Cardiac muscle cell (in vitro differentiated cells and primary cell): ENCODE measurements around the gene ATP8A1. TPM values are rescaled to one million over a fixed set of nuclear protein-coding genes. Genes with fewer than 3 reads are reported as not detected.
A peak's percentile ranks its signal among the peaks of the same experiment; 100 is the strongest.

ENCODE experiments used
- DNase-seq, 2 donors: peaks; one replicate each; pipeline versions ENCODE4 v3.0.0 to v3.0.0-alpha.2; 2010 to 2017; ENCODE audit warnings: low read depth in 1 of 2, low spot score in 1 of 2
- H3K27ac ChIP-seq: fragments of 200-600 bp; sonication (generic); 2 replicates; pipeline ENCODE4 v1.5.1; 2016
- H3K27me3 ChIP-seq: fragments of 200-600 bp; sonication (generic); 2 replicates; pipeline ENCODE4 v1.6.0; 2016; ENCODE audit warnings: control low read depth
- H3K36me3 ChIP-seq: fragments of 200-600 bp; sonication (generic); 2 replicates; pipeline ENCODE4 v1.5.1; 2016; ENCODE audit warnings: control low read depth
- H3K4me1 ChIP-seq: fragments of 200-600 bp; sonication (generic); 2 replicates; pipeline ENCODE4 v1.8.1; 2017; ENCODE audit warnings: low read depth, mild to moderate bottlenecking, mixed run types
- H3K4me3 ChIP-seq: fragments of 200-600 bp; sonication (generic); 2 replicates; pipeline ENCODE4 v1.5.1; 2016; ENCODE audit warnings: mild to moderate bottlenecking
- H3K9me3 ChIP-seq: fragments of 200-600 bp; sonication (generic); 2 replicates; pipeline ENCODE4 v1.5.1; 2017; ENCODE audit warnings: low read depth, mild to moderate bottlenecking, control low read depth
- CTCF ChIP-seq: IDR thresholded peaks from 2 replicates; pipeline ENCODE4 v1.5.1; 2012; ENCODE audit warnings: low read depth, mild to moderate bottlenecking, low read length
- polyA plus RNA-seq: library from polyadenylated mRNA; unstranded; fragments of >200 nt; fragmentation: Nextera tagmentation; extraction: Ambion mirVana; gene quantifications from 2 replicates; pipeline ENCODE4 v1.2.1, GENCODE V29; 2016
- total RNA-seq: library from RNA; depleted of rRNA; stranded (reverse); fragments of >200 nt; gene quantifications from 2 replicates; pipeline ENCODE4 v1.2.3, GENCODE V29; 2016

Gene ATP8A1
- total and polyA plus RNA-seq, 2 experiments from 2014 or later = 5.0 to 22.7 TPM

GRCh38 chr4:42558156-42558555 lies 98.7 kb downstream of the ATP8A1 start:
- TF ChIP-seq CTCF = no peak
- Histone ChIP-seq H3K36me3 (no peaks in the 10 kb centered on the region), H3K4me3 (no peak overlapping the region), H3K27ac (no peak overlapping the region), H3K4me1 (no peaks in the 10 kb centered on the region), H3K27me3 (no peaks in the 10 kb centered on the region), H3K9me3 (no peaks in the 10 kb centered on the region)
- DNase-seq = no peak

- no peak for TF ChIP-seq CTCF
- DNase-seq = peak in 1 of 2 donors; percentile 35
- Histone ChIP-seq H3K4me1 (no peaks in the 10 kb centered on the region), H3K4me3 (no peak overlapping the region), H3K9me3 (no peaks in the 10 kb centered on the region), H3K27me3 (no peaks in the 10 kb centered on the region), H3K36me3 (no peaks in the 10 kb centered on the region), H3K27ac (no peak overlapping the region)
Observed at GRCh38 chr4:42555828-42556227, 101.1 kb downstream of the ATP8A1 start.

- no peaks in the 10 kb centered on the region for H3K36me3 ChIP-seq
- H3K27me3 ChIP-seq = no peaks in the 10 kb centered on the region
- H3K27ac ChIP-seq = no peak overlapping the region
- TF ChIP-seq CTCF = no peak
- H3K9me3 ChIP-seq = no peaks in the 10 kb centered on the region
- DNase-seq = no peak
- no peaks in the 10 kb centered on the region for H3K4me1 ChIP-seq
- no peak overlapping the region for H3K4me3 ChIP-seq
Observed at GRCh38 chr4:42554072-42554471, 102.8 kb downstream of the ATP8A1 start.

- TF ChIP-seq CTCF = no peak
- no peaks in the 10 kb centered on the region for H3K9me3 ChIP-seq
- H3K36me3 ChIP-seq = no peaks in the 10 kb centered on the region
- no peak overlapping the region for H3K4me3 ChIP-seq
- no peaks in the 10 kb centered on the region for H3K27me3 ChIP-seq
- no peaks in the 10 kb centered on the region for H3K4me1 ChIP-seq
- no peak overlapping the region for H3K27ac ChIP-seq
- DNase-seq = no peak
Observed at GRCh38 chr4:42549896-42550295, 107.0 kb downstream of the ATP8A1 start.

GRCh38 chr4:42547805-42548204 lies 109.1 kb downstream of the ATP8A1 start:
- TF ChIP-seq CTCF = no peak
- no peak for DNase-seq
- no peak overlapping the region for H3K27ac ChIP-seq
- no peak overlapping the region for H3K4me3 ChIP-seq
- no peaks in the 10 kb centered on the region for H3K9me3 ChIP-seq
- H3K36me3 ChIP-seq = no peaks in the 10 kb centered on the region
- H3K27me3 ChIP-seq = no peaks in the 10 kb centered on the region
- no peaks in the 10 kb centered on the region for H3K4me1 ChIP-seq

- TF ChIP-seq CTCF = no peak
- Histone ChIP-seq H3K36me3 (no peaks in the 10 kb centered on the region), H3K27ac (no peak overlapping the region), H3K4me1 (no peaks in the 10 kb centered on the region), H3K27me3 (no peaks in the 10 kb centered on the region), H3K4me3 (no peak overlapping the region), H3K9me3 (no peaks in the 10 kb centered on the region)
- no peak for DNase-seq
Observed at GRCh38 chr4:42543762-42544161, 113.1 kb downstream of the ATP8A1 start.
